HG03558 (cell line): Measurements from ENCODE around the gene ZNHIT1.

Source experiments
- ATAC-seq: cut with Tn5 transposase; IDR thresholded peaks from one replicate; pipeline ENCODE4 v1.9.1; 2021; ENCODE audit warnings: moderate number of reproducible peaks; ENCODE audit not compliant: unreplicated experiment; ENCODE audit errors: extremely low read depth

The ZNHIT1 gene

GRCh38 chr7:101271021-101271420, 53.1 kb downstream of the ZNHIT1 start:
- ATAC-seq, result no peak

DNA sequence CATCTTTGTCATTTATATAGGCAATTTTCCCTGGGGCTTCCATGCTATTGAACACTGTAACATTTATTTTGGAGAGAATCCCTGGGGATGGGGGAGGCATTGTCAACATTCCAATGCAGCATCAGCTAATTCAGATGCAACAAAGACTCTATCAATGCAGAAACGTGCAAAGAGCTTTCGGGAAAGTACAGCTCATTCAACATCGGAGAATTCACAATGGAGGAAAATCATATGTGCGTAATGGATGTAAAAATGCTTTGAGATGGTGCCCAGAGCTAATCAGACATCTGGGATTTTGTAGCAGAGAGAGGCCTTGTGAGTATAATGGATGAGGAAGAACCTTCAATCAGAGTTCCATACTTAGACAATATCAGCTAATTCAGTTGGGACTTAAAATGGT, 55.2 kb downstream of the ZNHIT1 start:
- no peak for ATAC-seq
